Peyer's patch (tissue), 4 donors: Measurements from ENCODE around the gene RCCD1. TPM values are rescaled to one million over a fixed set of nuclear protein-coding genes. Genes with fewer than 3 reads are reported as not detected.

Source experiments
- DNase-seq, 3 donors: peaks; one replicate each; pipeline ENCODE4 v3.0.0-alpha.2; 2017 to 2019
- H3K27ac ChIP-seq, 4 donors: fragments of 200-600 bp; sonication (generic); one replicate each; pipeline ENCODE4 v1.5.1; 2016 to 2019
- H3K27me3 ChIP-seq, 2 donors: fragments of 200-600 bp; sonication (generic); one replicate each; pipeline ENCODE4 v1.5.1; 2019
- H3K36me3 ChIP-seq, 3 donors: fragments of 200-600 bp; sonication (generic); one replicate each; pipeline ENCODE4 v1.5.1; 2016 to 2019
- H3K4me1 ChIP-seq, 4 donors: fragments of 200-600 bp; sonication (generic); one replicate each; pipeline ENCODE4 v1.5.1; 2016 to 2019
- H3K4me3 ChIP-seq, 4 donors: fragments of 200-600 bp; sonication (generic); 1 replicate in 3 of 4; 2 replicates in 1 of 4; pipeline ENCODE4 v1.5.1; 2016 to 2019; ENCODE audit warnings: mild to moderate bottlenecking in 1 of 4
- H3K9me3 ChIP-seq, 4 donors: fragments of 200-600 bp; sonication (generic); one replicate each; pipeline ENCODE4 v1.5.1; 2016 to 2019; ENCODE audit warnings: mild to moderate bottlenecking in 1 of 4
- CTCF ChIP-seq, 6 experiments: fragments of 450-650 bp in 4 of 6; fragments of 200-600 bp in 2 of 6; sonication (generic) in 1 of 6; IDR thresholded peaks; one replicate each; pipeline ENCODE4 v1.5.1; 2017 to 2019; ENCODE audit warnings: antibody characterized with exemption in 6 of 6, mild to moderate bottlenecking in 3 of 6, moderate library complexity in 1 of 6
- POLR2A ChIP-seq, 2 donors: fragments of 450-650 bp; IDR thresholded peaks; one replicate each; pipeline ENCODE4 v1.5.1; 2017; ENCODE audit warnings: antibody characterized with exemption in 2 of 2, mild to moderate bottlenecking in 2 of 2, moderate library complexity in 2 of 2
- total RNA-seq, 4 donors: library from RNA; depleted of rRNA; stranded (reverse); fragments of >200 nt; gene quantifications; one replicate each; pipeline ENCODE4 v1.1.0, GENCODE V29; 2016

The RCCD1 gene
- total RNA-seq, 4 donors from 2014 or later = 10.2 to 23.1 (median 20.1) TPM

GRCh38 chr15:90948506-90948905 is 6.2 kb upstream of the RCCD1 start:
- no peak overlapping the region for H3K27ac ChIP-seq
- H3K4me1 ChIP-seq = no peaks in the 10 kb centered on the region
- peaks cover 0 to 98% (median 0%) of the 10 kb centered on the region in 3 donors for H3K36me3 ChIP-seq
- H3K4me3 ChIP-seq = no peak overlapping the region
- DNase-seq = no peak
- no peaks in the 10 kb centered on the region for H3K27me3 ChIP-seq
- no peaks in the 10 kb centered on the region for H3K9me3 ChIP-seq
- TF ChIP-seq POLR2A (IDR thresholded peaks at IDR 0.05) = no peak
- TF ChIP-seq CTCF (IDR thresholded peaks at IDR 0.05) = no peak

- peaks cover 0 to under 1% (median 0%) of the 10 kb centered on the region in 4 donors for H3K4me1 ChIP-seq
- DNase-seq = no peak
- no peaks in the 10 kb centered on the region for H3K9me3 ChIP-seq
- H3K27ac ChIP-seq = peak overlapping the region in 1 of 4 donors; percentile 39
- TF ChIP-seq POLR2A (IDR thresholded peaks at IDR 0.05) (no peak), CTCF (IDR thresholded peaks at IDR 0.05) (no peak)
- H3K27me3 ChIP-seq = no peaks in the 10 kb centered on the region
- no peak overlapping the region for H3K4me3 ChIP-seq
- H3K36me3 ChIP-seq = peaks cover 0 to 88% (median 0%) of the 10 kb centered on the region in 3 donors
Measured at GRCh38 chr15:90949979-90950675, 4.6 kb upstream of the RCCD1 start.

GRCh38 chr15:90950676-90951075 is 4.0 kb upstream of the RCCD1 start:
- Histone ChIP-seq H3K36me3 (peaks cover 0 to 82% (median 0%) of the 10 kb centered on the region in 3 donors), H3K27ac (no peak overlapping the region), H3K4me1 (peaks cover 0 to 6% (median 5%) of the 10 kb centered on the region in 4 donors), H3K4me3 (no peak overlapping the region), H3K27me3 (no peaks in the 10 kb centered on the region), H3K9me3 (no peaks in the 10 kb centered on the region)
- DNase-seq = no peak
- TF ChIP-seq CTCF (IDR thresholded peaks at IDR 0.05) (no peak), POLR2A (IDR thresholded peaks at IDR 0.05) (no peak)

- no peak overlapping the region for H3K27ac ChIP-seq
Measured at GRCh38 chr15:90952901-90953677, 1.6 kb upstream of the RCCD1 start.

More at GRCh38 chr15:90952901-90953677, 1.6 kb upstream of the RCCD1 start:
- Histone ChIP-seq H3K4me3 (no peak overlapping the region), H3K9me3 (no peaks in the 10 kb centered on the region), H3K4me1 (peaks cover 0 to 23% (median 16%) of the 10 kb centered on the region in 4 donors), H3K36me3 (peaks cover 0 to 60% (median 0%) of the 10 kb centered on the region in 3 donors), H3K27me3 (no peaks in the 10 kb centered on the region)
- TF ChIP-seq CTCF (IDR thresholded peaks at IDR 0.05) = no peak
- no peak for DNase-seq
